ENCODE measurements around the gene IFT27.

The IFT27 gene

DNA sequence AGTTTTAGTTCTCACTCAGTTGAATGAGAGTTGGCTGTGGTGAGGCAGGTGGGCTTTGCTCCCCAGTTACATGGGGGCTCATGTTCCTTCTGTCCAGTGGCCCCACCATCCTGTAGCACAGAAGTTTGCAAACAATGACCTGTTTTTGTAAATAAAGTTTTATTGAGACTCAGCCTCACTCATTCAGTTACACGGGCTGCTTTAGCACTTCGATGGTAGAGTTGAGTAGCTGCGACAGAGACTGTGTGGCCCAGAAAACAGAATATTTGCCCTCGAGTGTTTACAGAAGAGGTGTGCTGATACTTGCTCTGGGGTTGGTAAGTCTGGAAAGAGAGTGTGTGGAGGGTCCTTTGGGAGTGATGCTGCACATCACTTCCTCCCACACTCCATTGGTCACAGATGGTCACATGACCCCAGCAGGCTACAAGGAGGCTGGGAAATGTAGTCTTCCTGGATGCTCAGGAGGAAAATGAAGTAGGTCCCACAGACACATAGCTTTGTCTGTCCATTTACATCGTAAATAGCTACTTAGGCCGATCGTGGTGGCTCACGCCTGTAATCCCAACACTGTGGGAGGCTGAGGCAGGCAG, 34.6 kb downstream of the IFT27 start:
- peaks cover 5% of the 10 kb centered on the region; the same call in 1 of the 2 replicates for H3K9me3 ChIP-seq (ENCODE audit: control insufficient read depth, insufficient read depth, low read length)
- peaks cover 15% of the 10 kb centered on the region for H3K27me3 ChIP-seq (ENCODE audit: control insufficient read depth, low read length)
- H3K4me3 ChIP-seq (ENCODE audit: low read length), result no peak overlapping the region

DNA sequence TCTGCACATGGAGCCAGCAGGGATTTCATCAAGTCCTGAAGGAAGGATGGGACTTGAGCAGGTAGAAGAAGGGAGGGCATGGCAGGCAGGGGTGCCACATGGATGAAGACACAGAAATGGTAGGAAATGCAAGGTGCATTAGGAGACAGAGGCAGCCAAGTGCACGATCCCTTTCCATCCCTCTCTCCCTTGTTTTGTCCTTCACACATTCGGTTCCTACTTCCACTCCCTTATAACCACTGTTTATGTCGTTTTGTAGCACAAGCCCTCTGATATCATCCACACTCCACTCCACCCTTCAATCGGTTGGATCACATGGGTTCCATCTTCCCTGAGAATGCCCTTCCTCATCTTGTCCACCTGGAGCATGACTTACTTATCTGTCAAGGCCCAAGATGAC, 35.2 kb downstream of the IFT27 start:
- H3K4me3 ChIP-seq (ENCODE audit: low read length), result no peak overlapping the region
- no peak overlapping the region for H3K27ac ChIP-seq (ENCODE audit: low read depth, low read length)
- H3F3A ChIP-seq (ENCODE audit: control insufficient read depth, insufficient read depth), result no peaks in the 10 kb centered on the region
- H3K4me2 ChIP-seq (ENCODE audit: low read length), result no peak overlapping the region
- no peaks in the 10 kb centered on the region for H3K9me2 ChIP-seq (replicated peaks; ENCODE audit: control insufficient read depth, low read length)
- no peaks in the 10 kb centered on the region for H3K36me3 ChIP-seq (ENCODE audit: control insufficient read depth, low read length)
- no peaks in the 10 kb centered on the region for H3K79me2 ChIP-seq (ENCODE audit: control insufficient read depth, low read length)
- H3K4me1 ChIP-seq (ENCODE audit: control insufficient read depth, low read length), result peaks cover 3% of the 10 kb centered on the region; the same call in 1 of the 2 replicates
- peaks cover 5% of the 10 kb centered on the region; the same call in 1 of the 2 replicates for H3K9me3 ChIP-seq (ENCODE audit: control insufficient read depth, insufficient read depth, low read length)
- H4K20me1 ChIP-seq (ENCODE audit: control insufficient read depth, insufficient read depth, low read depth, low read length), result no peaks in the 10 kb centered on the region
- H3K27me3 ChIP-seq (ENCODE audit: control insufficient read depth, low read length), result peaks cover 10% of the 10 kb centered on the region
- no peak for TF ChIP-seq EZH2phosphoT487 (IDR thresholded peaks at IDR 0.05; ENCODE audit: borderline replicate concordance, low read length)
- TF ChIP-seq, protein P1, sequence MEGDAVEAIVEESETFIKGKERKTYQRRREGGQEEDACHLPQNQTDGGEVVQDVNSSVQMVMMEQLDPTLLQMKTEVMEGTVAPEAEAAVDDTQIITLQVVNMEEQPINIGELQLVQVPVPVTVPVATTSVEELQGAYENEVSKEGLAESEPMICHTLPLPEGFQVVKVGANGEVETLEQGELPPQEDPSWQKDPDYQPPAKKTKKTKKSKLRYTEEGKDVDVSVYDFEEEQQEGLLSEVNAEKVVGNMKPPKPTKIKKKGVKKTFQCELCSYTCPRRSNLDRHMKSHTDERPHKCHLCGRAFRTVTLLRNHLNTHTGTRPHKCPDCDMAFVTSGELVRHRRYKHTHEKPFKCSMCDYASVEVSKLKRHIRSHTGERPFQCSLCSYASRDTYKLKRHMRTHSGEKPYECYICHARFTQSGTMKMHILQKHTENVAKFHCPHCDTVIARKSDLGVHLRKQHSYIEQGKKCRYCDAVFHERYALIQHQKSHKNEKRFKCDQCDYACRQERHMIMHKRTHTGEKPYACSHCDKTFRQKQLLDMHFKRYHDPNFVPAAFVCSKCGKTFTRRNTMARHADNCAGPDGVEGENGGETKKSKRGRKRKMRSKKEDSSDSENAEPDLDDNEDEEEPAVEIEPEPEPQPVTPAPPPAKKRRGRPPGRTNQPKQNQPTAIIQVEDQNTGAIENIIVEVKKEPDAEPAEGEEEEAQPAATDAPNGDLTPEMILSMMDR (IDR thresholded peaks at IDR 0.05; ENCODE audit: low read depth, low read length, poor library complexity, severe bottlenecking), result no peak

More for the DNA sequence above, 34.6 kb downstream of the IFT27 start:
- no peak overlapping the region for H3K4me2 ChIP-seq (ENCODE audit: low read length)
- TF ChIP-seq, protein P1 (IDR thresholded peaks at IDR 0.05; ENCODE audit: low read depth, low read length, poor library complexity, severe bottlenecking), result no peak
- TF ChIP-seq EZH2phosphoT487 (IDR thresholded peaks at IDR 0.05; ENCODE audit: borderline replicate concordance, low read length), result no peak
- H4K20me1 ChIP-seq (ENCODE audit: control insufficient read depth, insufficient read depth, low read depth, low read length), result no peaks in the 10 kb centered on the region
- no peaks in the 10 kb centered on the region for H3K79me2 ChIP-seq (ENCODE audit: control insufficient read depth, low read length)
- H3F3A ChIP-seq (ENCODE audit: control insufficient read depth, insufficient read depth), result no peaks in the 10 kb centered on the region
- peaks cover 3% of the 10 kb centered on the region; the same call in 1 of the 2 replicates for H3K4me1 ChIP-seq (ENCODE audit: control insufficient read depth, low read length)
- no peaks in the 10 kb centered on the region for H3K9me2 ChIP-seq (replicated peaks; ENCODE audit: control insufficient read depth, low read length)
- no peak overlapping the region for H3K27ac ChIP-seq (ENCODE audit: low read depth, low read length)
- H3K36me3 ChIP-seq (ENCODE audit: control insufficient read depth, low read length), result no peaks in the 10 kb centered on the region

DNA sequence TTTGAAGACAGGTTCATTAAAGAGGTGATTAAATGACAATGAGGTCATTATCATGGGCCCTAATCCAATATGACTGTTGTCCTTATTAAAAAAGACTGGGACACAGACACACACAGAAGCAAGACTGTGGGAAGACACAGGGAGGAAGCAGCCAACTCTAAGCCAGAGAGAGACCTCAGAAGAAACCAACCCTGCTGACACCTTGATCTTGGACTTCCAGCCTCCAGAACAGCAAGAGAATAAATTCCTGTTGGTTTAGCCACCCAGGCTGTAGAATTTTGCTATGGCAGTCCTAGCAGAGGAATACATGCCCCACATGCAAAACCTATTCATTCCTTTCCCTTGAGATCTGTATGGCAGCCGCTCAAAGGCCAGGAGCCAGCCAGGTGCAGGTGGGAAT, 36.7 kb downstream of the IFT27 start:
- Histone ChIP-seq H3K4me3 (ENCODE audit: low read length) (no peak overlapping the region), H3K9me2 (replicated peaks; ENCODE audit: control insufficient read depth, low read length) (no peaks in the 10 kb centered on the region), H3K27me3 (ENCODE audit: control insufficient read depth, low read length) (peaks cover 9% of the 10 kb centered on the region; the same call in 1 of the 2 replicates), H3K9me3 (ENCODE audit: control insufficient read depth, insufficient read depth, low read length) (peaks cover 5% of the 10 kb centered on the region; the same call in 1 of the 2 replicates), H3K79me2 (ENCODE audit: control insufficient read depth, low read length) (no peaks in the 10 kb centered on the region), H3K27ac (ENCODE audit: low read depth, low read length) (no peak overlapping the region), H4K20me1 (ENCODE audit: control insufficient read depth, insufficient read depth, low read depth, low read length) (no peaks in the 10 kb centered on the region), H3F3A (ENCODE audit: control insufficient read depth, insufficient read depth) (no peaks in the 10 kb centered on the region), H3K36me3 (ENCODE audit: control insufficient read depth, low read length) (no peaks in the 10 kb centered on the region), H3K4me2 (ENCODE audit: low read length) (no peak overlapping the region), H3K4me1 (ENCODE audit: control insufficient read depth, low read length) (peaks cover 3% of the 10 kb centered on the region; the same call in 1 of the 2 replicates)
- no peak for TF ChIP-seq EZH2phosphoT487 (IDR thresholded peaks at IDR 0.05; ENCODE audit: borderline replicate concordance, low read length)
- TF ChIP-seq, protein P1 (IDR thresholded peaks at IDR 0.05; ENCODE audit: low read depth, low read length, poor library complexity, severe bottlenecking), result no peak

Data from DOHH2 (cell line).